OCI-LY1 (cell line): Measurements from ENCODE around the gene SLC15A1.

Experiments used
- H2AFZ ChIP-seq: fragments of 200-600 bp; sonication (generic), shearing (Covaris generic); 2 replicates; pipeline ENCODE4 v1.6.0; 2014; ENCODE audit warnings: antibody characterized with exemption, mild to moderate bottlenecking, low read length
- H3F3A ChIP-seq: fragments of 200-600 bp; sonication (generic), shearing (Covaris generic); 2 replicates; pipeline ENCODE4 v1.6.0; 2014; ENCODE audit warnings: mild to moderate bottlenecking, antibody characterized with exemption, low read length, moderate library complexity; ENCODE audit not compliant: insufficient read depth
- H3K27ac ChIP-seq: fragments of 200-600 bp; sonication (generic); 2 replicates; pipeline ENCODE4 v1.5.1; 2014; ENCODE audit warnings: low read length, mixed run types, mild to moderate bottlenecking, low read depth; ENCODE audit not compliant: poor library complexity, severe bottlenecking
- H3K27me3 ChIP-seq: fragments of 200-600 bp; sonication (generic); 2 replicates; pipeline ENCODE4 v1.6.0; 2014; ENCODE audit warnings: antibody characterized with exemption, mild to moderate bottlenecking, low read length, moderate library complexity; ENCODE audit not compliant: insufficient read depth
- H3K36me3 ChIP-seq: fragments of 200-600 bp; sonication (generic); 2 replicates; pipeline ENCODE4 v1.6.1; 2014; ENCODE audit warnings: mild to moderate bottlenecking, antibody characterized with exemption, low read length, moderate library complexity, mixed read lengths; ENCODE audit not compliant: insufficient read depth
- H3K4me1 ChIP-seq: fragments of 200-600 bp; sonication (generic); 2 replicates; pipeline ENCODE4 v1.5.1; 2014; ENCODE audit warnings: mild to moderate bottlenecking, low read length, moderate library complexity; ENCODE audit not compliant: insufficient read depth, severe bottlenecking
- H3K4me2 ChIP-seq: fragments of 200-600 bp; sonication (generic), shearing (Covaris generic); 2 replicates; pipeline ENCODE4 v1.6.1; 2014; ENCODE audit warnings: low read length
- H3K4me3 ChIP-seq: fragments of 200-600 bp; sonication (generic); 2 replicates; pipeline ENCODE4 v1.5.1; 2014; ENCODE audit warnings: low read length, low read depth, mild to moderate bottlenecking, mixed read lengths; ENCODE audit not compliant: poor library complexity, severe bottlenecking
- H3K79me2 ChIP-seq: fragments of 200-600 bp; shearing (Covaris generic); 2 replicates; pipeline ENCODE4 v1.6.1; 2016; ENCODE audit warnings: mixed run types, low read length, mixed read lengths; ENCODE audit not compliant: insufficient read depth
- H3K9ac ChIP-seq: fragments of 200-600 bp; sonication (generic), shearing (Covaris generic); 2 replicates; pipeline ENCODE4 v1.6.1; 2014; ENCODE audit warnings: mild to moderate bottlenecking, low read length, mixed read lengths
- H3K9me2 ChIP-seq: fragments of 200-600 bp; sonication (generic), shearing (Covaris generic); 2 replicates; pipeline ENCODE4 v1.6.1; 2014; ENCODE audit warnings: low read depth, mild to moderate bottlenecking, low read length, mixed read lengths
- H3K9me3 ChIP-seq: fragments of 200-600 bp; shearing (Covaris generic); 2 replicates; pipeline ENCODE4 v1.6.1; 2014; ENCODE audit warnings: low read length, mixed read lengths
- H4K20me1 ChIP-seq: fragments of 200-600 bp; sonication (generic), shearing (Covaris generic); 2 replicates; pipeline ENCODE4 v1.6.0; 2016; ENCODE audit warnings: mild to moderate bottlenecking, low read length; ENCODE audit not compliant: insufficient read depth
- CTCF ChIP-seq: fragments of 200-600 bp; sonication (generic), shearing (Covaris generic); IDR thresholded peaks from 2 replicates; pipeline ENCODE4 v1.5.1; 2017; ENCODE audit warnings: mild to moderate bottlenecking, antibody characterized with exemption, low read length, moderate library complexity, mixed read lengths
- EZH2 ChIP-seq: fragments of 200-600 bp; sonication (generic), shearing (Covaris generic); IDR thresholded peaks from 2 replicates; pipeline ENCODE4 v1.8.0; 2017; ENCODE audit warnings: borderline replicate concordance, mixed run types, mild to moderate bottlenecking, antibody characterized with exemption, low read length, moderate library complexity, mixed read lengths

SLC15A1 gene

GRCh38 chr13:98792785-98793495 lies 40.5 kb upstream of the SLC15A1 start:
- Histone ChIP-seq H4K20me1 (no peaks in the 10 kb centered on the region), H3K9me3 (no peaks in the 10 kb centered on the region), H3K4me3 (no peak overlapping the region), H3K27ac (no peak overlapping the region), H3K36me3 (no peaks in the 10 kb centered on the region), H2AFZ (no peak overlapping the region), H3K9me2 (no peaks in the 10 kb centered on the region), H3K9ac (no peak overlapping the region), H3K79me2 (no peaks in the 10 kb centered on the region), H3F3A (no peaks in the 10 kb centered on the region), H3K4me1 (no peaks in the 10 kb centered on the region), H3K4me2 (no peak overlapping the region), H3K27me3 (no peaks in the 10 kb centered on the region)
- TF ChIP-seq CTCF: no peak
- no peak for TF ChIP-seq EZH2

- no peak overlapping the region for H2AFZ ChIP-seq
- no peak overlapping the region for H3K27ac ChIP-seq
- no peak overlapping the region for H3K9ac ChIP-seq
- H3K4me1 ChIP-seq: no peaks in the 10 kb centered on the region
- no peaks in the 10 kb centered on the region for H4K20me1 ChIP-seq
- no peaks in the 10 kb centered on the region for H3K27me3 ChIP-seq
- no peaks in the 10 kb centered on the region for H3K36me3 ChIP-seq
- H3K9me2 ChIP-seq: no peaks in the 10 kb centered on the region
- no peaks in the 10 kb centered on the region for H3F3A ChIP-seq
- TF ChIP-seq CTCF (no peak), EZH2 (no peak)
- no peaks in the 10 kb centered on the region for H3K9me3 ChIP-seq
- H3K4me2 ChIP-seq: no peak overlapping the region
- no peaks in the 10 kb centered on the region for H3K79me2 ChIP-seq
- H3K4me3 ChIP-seq: no peak overlapping the region
These were observed 39.8 kb upstream of the SLC15A1 start for GRCh38 chr13:98792321-98792720.

GRCh38 chr13:98791611-98792010 lies 39.1 kb upstream of the SLC15A1 start:
- no peaks in the 10 kb centered on the region for H3K9me2 ChIP-seq
- no peaks in the 10 kb centered on the region for H3F3A ChIP-seq
- H3K4me3 ChIP-seq: no peak overlapping the region
- H3K36me3 ChIP-seq: no peaks in the 10 kb centered on the region
- H3K9ac ChIP-seq: no peak overlapping the region
- no peaks in the 10 kb centered on the region for H3K27me3 ChIP-seq
- H3K79me2 ChIP-seq: no peaks in the 10 kb centered on the region
- no peak overlapping the region for H2AFZ ChIP-seq
- H3K9me3 ChIP-seq: no peaks in the 10 kb centered on the region
- H4K20me1 ChIP-seq: no peaks in the 10 kb centered on the region
- no peak overlapping the region for H3K27ac ChIP-seq
- H3K4me2 ChIP-seq: no peak overlapping the region
- TF ChIP-seq CTCF: no peak
- TF ChIP-seq EZH2: no peak
- no peaks in the 10 kb centered on the region for H3K4me1 ChIP-seq
